Panc1 (cell line): ENCODE results near the gene ATRNL1. TPM values are rescaled to one million over a fixed set of nuclear protein-coding genes. Genes with fewer than 3 reads are reported as not detected.

Experiments used
- ATAC-seq: fragments of 200-7000 bp; cut with Tn5 transposase; 2 replicates; pipeline ENCODE4 v1.9.1; 2020; ENCODE audit warnings: mild to moderate bottlenecking, moderate library complexity
- BruUV-seq: library from RNA; stranded (reverse); fragments of 400-500 nt; replicated peaks from 2 replicates; lab custom pipeline; 2021; lab: Mats Ljungman, UMichigan
- CTCF ChIA-PET: fragments of 300-600 bp; sonication (Branson Sonifier 250); formaldehyde crosslinking; loops from one replicate; lab custom pipeline; 2022; ENCODE audit warnings: antibody characterized with exemption; lab: Charles Lee
- POLR2A ChIA-PET: fragments of 300-600 bp; sonication (Branson Sonifier 250); formaldehyde crosslinking; loops from one replicate; lab custom pipeline; 2022; ENCODE audit warnings: antibody characterized with exemption; lab: Charles Lee
- DNase-seq: peaks from one replicate; pipeline ENCODE4 v3.0.0-alpha.2; 2010; ENCODE audit warnings: low read depth, low spot score
- H3K27ac ChIP-seq: 2 replicates; pipeline ENCODE4 v1.5.1; 2011; ENCODE audit warnings: mild to moderate bottlenecking, low read length, inconsistent platforms
- H3K27me3 ChIP-seq: fragments of 200-500 bp; sonication (Bioruptor generic); 2 replicates; pipeline ENCODE4 v1.6.0; 2014; ENCODE audit warnings: low read length, inconsistent platforms; ENCODE audit not compliant: control insufficient read depth, insufficient read depth
- H3K36me3 ChIP-seq: fragments of 200-500 bp; sonication (Bioruptor generic); 2 replicates; pipeline ENCODE4 v1.5.1; 2014; ENCODE audit warnings: inconsistent platforms, mild to moderate bottlenecking, low read length, moderate library complexity; ENCODE audit not compliant: control insufficient read depth, insufficient read depth
- H3K4me1 ChIP-seq: 2 replicates; pipeline ENCODE4 v1.5.1; 2011; ENCODE audit warnings: inconsistent platforms, mild to moderate bottlenecking, low read length, moderate library complexity; ENCODE audit not compliant: control insufficient read depth, insufficient read depth
- H3K4me3 ChIP-seq, 2 experiments: 2 replicates each; pipeline ENCODE4 v1.5.1; 2011 to 2012; ENCODE audit warnings: low read depth in 2 of 2, low read length in 2 of 2, mild to moderate bottlenecking in 2 of 2, inconsistent platforms in 1 of 2, moderate library complexity in 1 of 2
- H3K9me3 ChIP-seq: fragments of 200-500 bp; sonication (Bioruptor generic); 2 replicates; pipeline ENCODE4 v1.5.1; 2014; ENCODE audit warnings: low read depth, mild to moderate bottlenecking, inconsistent platforms, low read length, moderate library complexity; ENCODE audit not compliant: control insufficient read depth, insufficient read depth
- POLR2AphosphoS5 ChIP-seq: IDR thresholded peaks from 2 replicates; pipeline ENCODE4 v1.6.1; 2012; ENCODE audit warnings: mild to moderate bottlenecking, low read depth, low read length, moderate library complexity
- SIN3A ChIP-seq: IDR thresholded peaks from 2 replicates; pipeline ENCODE4 v1.6.1; 2012; ENCODE audit warnings: low read depth, mild to moderate bottlenecking, low read length, moderate library complexity, borderline replicate concordance; ENCODE audit not compliant: insufficient read depth
- TCF7L2 ChIP-seq: IDR thresholded peaks from 2 replicates; pipeline ENCODE4 v1.6.1; 2011; ENCODE audit warnings: mild to moderate bottlenecking, low read depth, low read length, inconsistent platforms
- in situ Hi-C: cut with HindIII; loops from 2 replicates; pipeline ENCODE4 v1.10.0; 2016; ENCODE audit warnings: low sequenced_read_pairs, low pct_unique_long_range_greater_than_20kb
- intact Hi-C: fragments of 100-400 bp; cut with micrococcal nuclease; formaldehyde crosslinking; loops from one replicate; pipeline ENCODE4 v1.10.0; 2022; ENCODE audit not compliant: unreplicated experiment
- total RNA-seq: library from RNA; stranded (reverse); gene quantifications from one replicate; pipeline ENCODE4 v1.2.1, GENCODE V29; 2021; ENCODE audit not compliant: unreplicated experiment
- TF ChIP-seq, protein P1 (sequence below): fragments of 450-650 bp; IDR thresholded peaks from 2 replicates; pipeline ENCODE4 v1.5.1; 2017; ENCODE audit warnings: mild to moderate bottlenecking
- TF ChIP-seq, protein P2 (sequence below), 2 experiments: IDR thresholded peaks; 2 replicates each; pipeline ENCODE4 v1.6.1; 2011 to 2012; ENCODE audit warnings: low read depth in 2 of 2, control low read depth in 1 of 2, low read length in 1 of 2, mild to moderate bottlenecking in 1 of 2, moderate library complexity in 1 of 2; ENCODE audit not compliant: insufficient read depth in 1 of 2

Gene ATRNL1
- total RNA-seq, 1 experiment from 2014 or later, result 17.1 TPM

- H3K27ac ChIP-seq, result no peak overlapping the region
Measured at GRCh38 chr10:115953281-115953680, 860.1 kb downstream of the ATRNL1 start.

GRCh38 chr10:115953968-115954367 lies 860.8 kb downstream of the ATRNL1 start:
- intact Hi-C loops, result no loop called here
- DNase-seq, result no peak
- TF ChIP-seq, protein P1, sequence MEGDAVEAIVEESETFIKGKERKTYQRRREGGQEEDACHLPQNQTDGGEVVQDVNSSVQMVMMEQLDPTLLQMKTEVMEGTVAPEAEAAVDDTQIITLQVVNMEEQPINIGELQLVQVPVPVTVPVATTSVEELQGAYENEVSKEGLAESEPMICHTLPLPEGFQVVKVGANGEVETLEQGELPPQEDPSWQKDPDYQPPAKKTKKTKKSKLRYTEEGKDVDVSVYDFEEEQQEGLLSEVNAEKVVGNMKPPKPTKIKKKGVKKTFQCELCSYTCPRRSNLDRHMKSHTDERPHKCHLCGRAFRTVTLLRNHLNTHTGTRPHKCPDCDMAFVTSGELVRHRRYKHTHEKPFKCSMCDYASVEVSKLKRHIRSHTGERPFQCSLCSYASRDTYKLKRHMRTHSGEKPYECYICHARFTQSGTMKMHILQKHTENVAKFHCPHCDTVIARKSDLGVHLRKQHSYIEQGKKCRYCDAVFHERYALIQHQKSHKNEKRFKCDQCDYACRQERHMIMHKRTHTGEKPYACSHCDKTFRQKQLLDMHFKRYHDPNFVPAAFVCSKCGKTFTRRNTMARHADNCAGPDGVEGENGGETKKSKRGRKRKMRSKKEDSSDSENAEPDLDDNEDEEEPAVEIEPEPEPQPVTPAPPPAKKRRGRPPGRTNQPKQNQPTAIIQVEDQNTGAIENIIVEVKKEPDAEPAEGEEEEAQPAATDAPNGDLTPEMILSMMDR, result no peak
- TF ChIP-seq, protein P2, sequence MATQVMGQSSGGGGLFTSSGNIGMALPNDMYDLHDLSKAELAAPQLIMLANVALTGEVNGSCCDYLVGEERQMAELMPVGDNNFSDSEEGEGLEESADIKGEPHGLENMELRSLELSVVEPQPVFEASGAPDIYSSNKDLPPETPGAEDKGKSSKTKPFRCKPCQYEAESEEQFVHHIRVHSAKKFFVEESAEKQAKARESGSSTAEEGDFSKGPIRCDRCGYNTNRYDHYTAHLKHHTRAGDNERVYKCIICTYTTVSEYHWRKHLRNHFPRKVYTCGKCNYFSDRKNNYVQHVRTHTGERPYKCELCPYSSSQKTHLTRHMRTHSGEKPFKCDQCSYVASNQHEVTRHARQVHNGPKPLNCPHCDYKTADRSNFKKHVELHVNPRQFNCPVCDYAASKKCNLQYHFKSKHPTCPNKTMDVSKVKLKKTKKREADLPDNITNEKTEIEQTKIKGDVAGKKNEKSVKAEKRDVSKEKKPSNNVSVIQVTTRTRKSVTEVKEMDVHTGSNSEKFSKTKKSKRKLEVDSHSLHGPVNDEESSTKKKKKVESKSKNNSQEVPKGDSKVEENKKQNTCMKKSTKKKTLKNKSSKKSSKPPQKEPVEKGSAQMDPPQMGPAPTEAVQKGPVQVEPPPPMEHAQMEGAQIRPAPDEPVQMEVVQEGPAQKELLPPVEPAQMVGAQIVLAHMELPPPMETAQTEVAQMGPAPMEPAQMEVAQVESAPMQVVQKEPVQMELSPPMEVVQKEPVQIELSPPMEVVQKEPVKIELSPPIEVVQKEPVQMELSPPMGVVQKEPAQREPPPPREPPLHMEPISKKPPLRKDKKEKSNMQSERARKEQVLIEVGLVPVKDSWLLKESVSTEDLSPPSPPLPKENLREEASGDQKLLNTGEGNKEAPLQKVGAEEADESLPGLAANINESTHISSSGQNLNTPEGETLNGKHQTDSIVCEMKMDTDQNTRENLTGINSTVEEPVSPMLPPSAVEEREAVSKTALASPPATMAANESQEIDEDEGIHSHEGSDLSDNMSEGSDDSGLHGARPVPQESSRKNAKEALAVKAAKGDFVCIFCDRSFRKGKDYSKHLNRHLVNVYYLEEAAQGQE (IDR thresholded peaks at IDR 0.05; ENCODE audit: insufficient read depth in 1 of 2, low read depth in 2 of 2, low read length in 1 of 2), result no peak
- TF ChIP-seq SIN3A (no peak), TCF7L2 (no peak), POLR2AphosphoS5 (no peak)
- ChIA-PET POLR2A (no interaction called here), CTCF (no interaction called here)
- no peaks in the 10 kb centered on the region for H3K27me3 ChIP-seq
- ATAC-seq, result no peak
- in situ Hi-C loops, result no loop called here
- H3K4me1 ChIP-seq, result no peaks in the 10 kb centered on the region
- no peak overlapping the region for H3K4me3 ChIP-seq
- BruUV-seq, result no TSS peak
- no peaks in the 10 kb centered on the region for H3K9me3 ChIP-seq
- no peaks in the 10 kb centered on the region for H3K36me3 ChIP-seq
- H3K27ac ChIP-seq, result no peak overlapping the region

More at GRCh38 chr10:115953281-115953680, 860.1 kb downstream of the ATRNL1 start:
- Histone ChIP-seq H3K4me3 (no peak overlapping the region), H3K27me3 (no peaks in the 10 kb centered on the region), H3K9me3 (no peaks in the 10 kb centered on the region), H3K4me1 (no peaks in the 10 kb centered on the region), H3K36me3 (no peaks in the 10 kb centered on the region)
- DNase-seq, result no peak
- in situ Hi-C loops, result no loop called here
- intact Hi-C loops, result no loop called here
- ChIA-PET POLR2A (interaction anchor here (0.6 kb wide), 1 partner anchor 289 kb away, joined by 3 read pairs; no protein-coding TSS in a partner anchor), CTCF (no interaction called here)
- BruUV-seq, result no TSS peak
- TF ChIP-seq, protein P2 (IDR thresholded peaks at IDR 0.05; ENCODE audit: insufficient read depth in 1 of 2, low read depth in 2 of 2, low read length in 1 of 2), result no peak
- TF ChIP-seq SIN3A, result no peak
- TF ChIP-seq TCF7L2, result no peak
- TF ChIP-seq POLR2AphosphoS5, result no peak
- TF ChIP-seq, protein P1, result no peak
- ATAC-seq, result no peak
